ENCODE measurements around the gene PEF1. TPM values are rescaled to one million over a fixed set of nuclear protein-coding genes. Genes with fewer than 3 reads are reported as not detected.
A peak's percentile ranks its signal among the peaks of the same experiment; 100 is the strongest.

The PEF1 gene
- total and polyA plus RNA-seq, 4 donors: 75.1 to 103 (median 80.8) TPM

DNA sequence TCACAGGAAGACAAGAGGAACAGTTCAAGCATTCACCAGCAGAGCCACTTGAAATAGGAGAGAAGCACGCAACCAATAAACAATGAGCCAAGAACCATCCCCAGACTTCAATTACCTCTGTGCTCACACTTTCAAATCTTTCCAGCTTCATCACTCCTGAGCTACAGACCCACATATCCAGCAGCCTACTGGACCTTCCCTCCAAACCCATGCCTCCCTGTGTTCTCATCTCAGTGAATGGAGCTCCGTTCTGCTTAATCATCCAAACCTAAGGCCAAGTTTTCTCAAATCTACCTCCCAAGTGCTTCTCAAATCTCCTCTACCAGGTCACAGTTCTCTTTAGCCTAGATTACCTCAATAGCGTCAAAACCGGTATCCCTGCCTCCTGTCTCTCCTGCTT lies 3.7 kb downstream of the PEF1 start:
- H3K9me3 ChIP-seq (ENCODE audit: control insufficient read depth in 4 of 4, insufficient read depth in 3 of 4, low read length in 3 of 4): no peaks in the 10 kb centered on the region
- no peaks in the 10 kb centered on the region for H3K27me3 ChIP-seq (ENCODE audit: control insufficient read depth in 3 of 3, insufficient read depth in 3 of 3, low read length in 2 of 3)
- peak overlapping the region; percentile 47 to 68 for H3K27ac ChIP-seq (ENCODE audit: low read depth in 1 of 2, low read length in 1 of 2)
- no peak for TF ChIP-seq CTCF (IDR thresholded peaks at IDR 0.05; ENCODE audit: control extremely low read depth, extremely low read depth)
- ATAC-seq (ENCODE audit: insufficient read depth, low FRiP score) (no peak), DNase-seq (no peak)
- H3K9ac ChIP-seq (ENCODE audit: insufficient read depth in 1 of 2, low read length in 2 of 2): no peak overlapping the region
- 60 to 80% methylated on average over 4 of the region's 4 CpGs for WGBS, 2 donors
- H3K4me1 ChIP-seq (ENCODE audit: control insufficient read depth in 5 of 5, insufficient read depth in 5 of 5, low read length in 5 of 5): peaks cover 0 to 30% (median 15%) of the 10 kb centered on the region in 5 donors
- H3K4me3 ChIP-seq: no peak overlapping the region
- H3K36me3 ChIP-seq (ENCODE audit: control insufficient read depth in 4 of 4, insufficient read depth in 4 of 4, low read length in 4 of 4): peaks cover 0 to 3% (median 0%) of the 10 kb centered on the region in 4 donors

DNA sequence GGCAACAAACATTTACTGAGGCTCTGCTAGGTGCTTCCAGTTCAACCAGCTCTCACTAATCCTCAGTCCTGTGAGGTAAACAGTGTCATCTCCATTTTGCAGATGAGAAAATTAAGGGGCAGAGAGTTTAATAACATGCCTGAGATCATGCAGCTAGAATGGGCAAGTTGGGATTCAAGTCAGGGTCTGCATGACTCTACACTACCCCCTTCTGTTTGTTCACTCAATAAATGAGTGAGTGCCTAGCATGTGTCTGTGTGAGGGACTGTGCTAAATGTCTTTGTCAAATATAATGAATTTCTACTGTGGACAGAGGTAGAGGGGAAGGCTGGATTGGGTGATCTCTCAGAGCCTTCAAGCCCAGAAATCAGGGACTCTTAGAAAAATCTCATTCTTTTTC lies 4.5 kb downstream of the PEF1 start:
- ATAC-seq (ENCODE audit: insufficient read depth, low FRiP score) (no peak), DNase-seq (no peak)
- TF ChIP-seq CTCF (IDR thresholded peaks at IDR 0.05; ENCODE audit: control extremely low read depth, extremely low read depth): no peak
- H3K4me1 ChIP-seq (ENCODE audit: control insufficient read depth in 5 of 5, insufficient read depth in 5 of 5, low read length in 5 of 5): peaks cover 0 to 28% (median 9%) of the 10 kb centered on the region in 5 donors
- H3K27ac ChIP-seq (ENCODE audit: low read depth in 1 of 2, low read length in 1 of 2): peak overlapping the region in 1 of 2 donors; percentile 4
- H3K36me3 ChIP-seq (ENCODE audit: control insufficient read depth in 4 of 4, insufficient read depth in 4 of 4, low read length in 4 of 4): peaks cover 0 to 3% (median under 1%) of the 10 kb centered on the region in 4 donors
- H3K27me3 ChIP-seq (ENCODE audit: control insufficient read depth in 3 of 3, insufficient read depth in 3 of 3, low read length in 2 of 3): no peaks in the 10 kb centered on the region
- no peak overlapping the region for H3K9ac ChIP-seq (ENCODE audit: insufficient read depth in 1 of 2, low read length in 2 of 2)
- H3K4me3 ChIP-seq: no peak overlapping the region
- no peaks in the 10 kb centered on the region for H3K9me3 ChIP-seq (ENCODE audit: control insufficient read depth in 4 of 4, insufficient read depth in 3 of 4, low read length in 3 of 4)

DNA sequence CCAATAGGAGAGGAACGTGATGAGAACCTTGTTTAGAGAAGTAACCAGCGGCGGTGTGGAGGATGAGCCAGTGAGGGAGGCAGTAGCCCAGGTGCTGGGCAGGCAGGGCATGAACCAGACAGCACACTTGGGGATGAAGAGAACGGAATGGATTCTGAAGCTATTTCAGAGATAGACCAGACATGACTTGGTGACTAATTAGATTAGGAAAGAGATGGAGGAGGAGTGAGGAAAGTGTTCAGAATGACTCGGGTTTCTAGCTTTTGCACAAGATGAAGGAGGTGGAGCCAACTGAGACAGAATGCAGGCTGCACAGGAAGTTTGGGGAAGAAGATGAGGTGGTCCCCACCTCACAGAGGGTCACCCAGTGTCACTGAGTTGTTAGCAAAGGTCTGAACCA lies 5.1 kb downstream of the PEF1 start:
- WGBS, 2 donors: 32 to 54% methylated on average over 5 of the region's 5 CpGs
- peak; percentile 24 for ATAC-seq (ENCODE audit: insufficient read depth, low FRiP score)

More for the DNA sequence above, 5.1 kb downstream of the PEF1 start:
- peak overlapping the region in 1 of 2 donors; percentile 37 for H3K27ac ChIP-seq (ENCODE audit: low read depth in 1 of 2, low read length in 1 of 2)
- H3K4me3 ChIP-seq: no peak overlapping the region
- no peak for TF ChIP-seq CTCF (IDR thresholded peaks at IDR 0.05; ENCODE audit: control extremely low read depth, extremely low read depth)
- peaks cover 0 to 28% (median 9%) of the 10 kb centered on the region in 5 donors for H3K4me1 ChIP-seq (ENCODE audit: control insufficient read depth in 5 of 5, insufficient read depth in 5 of 5, low read length in 5 of 5)
- H3K27me3 ChIP-seq (ENCODE audit: control insufficient read depth in 3 of 3, insufficient read depth in 3 of 3, low read length in 2 of 3): no peaks in the 10 kb centered on the region
- H3K9ac ChIP-seq (ENCODE audit: insufficient read depth in 1 of 2, low read length in 2 of 2): no peak overlapping the region
- no peak for DNase-seq
- no peaks in the 10 kb centered on the region for H3K9me3 ChIP-seq (ENCODE audit: control insufficient read depth in 4 of 4, insufficient read depth in 3 of 4, low read length in 3 of 4)
- H3K36me3 ChIP-seq (ENCODE audit: control insufficient read depth in 4 of 4, insufficient read depth in 4 of 4, low read length in 4 of 4): peaks cover 0 to 6% (median under 1%) of the 10 kb centered on the region in 4 donors
